GM18505 (cell line): Measurements from ENCODE around the gene CCDC182.

Experiments
- ATAC-seq: cut with Tn5 transposase; IDR thresholded peaks from one replicate; pipeline ENCODE4 v1.9.1; 2021; ENCODE audit not compliant: unreplicated experiment
- POLR2A ChIP-seq: IDR thresholded peaks from 4 replicates; pipeline ENCODE4 v1.6.1; 2011; ENCODE audit warnings: borderline replicate concordance; ENCODE audit not compliant: insufficient read depth, insufficient read length; ENCODE audit errors: extremely low read depth

Gene CCDC182

DNA sequence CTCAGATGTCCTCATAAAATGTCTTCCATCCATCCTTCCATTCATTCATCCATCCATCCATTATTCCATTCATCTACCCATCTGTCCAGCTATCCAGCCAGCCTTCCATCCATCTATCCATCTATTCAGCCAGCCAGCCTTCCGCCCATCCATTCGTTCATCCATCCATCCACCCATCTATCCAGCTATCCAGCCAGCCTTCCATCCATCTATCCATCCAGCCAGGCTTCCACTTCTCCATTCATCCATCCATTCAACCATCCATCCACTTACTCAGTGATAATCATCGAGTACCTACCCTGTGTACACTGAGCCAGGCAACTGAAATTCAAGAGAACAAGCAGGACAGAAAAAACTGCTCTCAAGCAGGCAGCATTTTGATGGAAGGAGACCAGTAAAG is 4.6 kb upstream of the CCDC182 start:
- no peak for TF ChIP-seq POLR2A
- no peak for ATAC-seq

DNA sequence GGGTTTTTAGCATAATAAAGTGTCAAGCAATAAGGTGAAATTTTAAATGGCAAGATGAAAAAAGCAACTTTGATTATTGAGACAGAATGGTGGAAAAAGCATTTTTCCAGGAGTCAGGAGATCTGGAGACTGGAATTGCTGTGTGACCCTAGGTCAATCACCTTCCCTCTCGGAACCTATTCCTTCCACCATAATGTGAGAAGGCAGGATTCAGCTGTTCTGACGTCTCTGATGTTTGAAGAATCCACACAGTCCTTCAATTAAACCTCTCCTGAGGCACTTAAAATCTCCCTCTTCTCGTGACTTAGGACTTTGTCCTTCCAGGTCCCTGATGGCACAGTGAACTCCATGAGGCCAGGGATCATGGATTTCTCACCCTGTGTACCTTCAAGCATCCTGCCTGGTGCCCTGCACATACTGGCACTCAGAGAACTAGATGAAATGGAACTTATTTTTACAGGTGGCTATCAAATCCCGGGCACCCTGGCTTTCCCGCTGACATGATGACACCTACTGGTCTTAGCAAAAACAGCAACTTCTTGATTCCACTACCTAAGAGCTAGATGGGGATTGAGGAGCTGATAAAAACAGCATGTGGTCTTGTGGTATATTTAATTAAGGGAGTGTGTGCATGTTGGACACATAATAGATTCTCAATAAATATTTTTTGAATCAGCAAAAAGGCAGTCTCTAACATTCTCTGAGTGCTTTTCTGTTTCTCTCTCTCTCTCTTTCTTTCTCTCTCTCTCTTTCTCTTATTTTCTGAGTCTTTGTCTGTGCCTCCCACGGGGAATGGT is 2.3 kb upstream of the CCDC182 start:
- no peak for TF ChIP-seq POLR2A
- ATAC-seq = no peak

DNA sequence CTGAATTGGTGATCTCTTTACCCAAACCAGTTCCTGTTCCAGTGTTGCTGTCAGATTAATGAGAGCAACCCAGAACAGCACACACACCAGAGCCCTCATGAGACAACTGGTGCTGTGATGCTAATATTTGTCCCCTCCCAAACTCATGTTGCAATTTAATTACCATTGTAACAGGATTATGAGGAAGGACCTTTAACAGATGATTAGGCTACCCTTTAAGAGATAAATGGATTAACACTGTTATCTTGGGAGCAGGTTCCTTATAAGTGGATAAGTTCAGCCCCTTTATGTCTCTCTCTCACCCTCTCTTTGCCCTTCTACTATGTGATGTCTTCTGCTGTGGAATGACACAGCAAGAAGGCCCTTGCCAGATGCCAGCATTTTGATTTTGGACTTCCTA is 1.1 kb upstream of the CCDC182 start:
- TF ChIP-seq POLR2A = no peak
- ATAC-seq = no peak

DNA sequence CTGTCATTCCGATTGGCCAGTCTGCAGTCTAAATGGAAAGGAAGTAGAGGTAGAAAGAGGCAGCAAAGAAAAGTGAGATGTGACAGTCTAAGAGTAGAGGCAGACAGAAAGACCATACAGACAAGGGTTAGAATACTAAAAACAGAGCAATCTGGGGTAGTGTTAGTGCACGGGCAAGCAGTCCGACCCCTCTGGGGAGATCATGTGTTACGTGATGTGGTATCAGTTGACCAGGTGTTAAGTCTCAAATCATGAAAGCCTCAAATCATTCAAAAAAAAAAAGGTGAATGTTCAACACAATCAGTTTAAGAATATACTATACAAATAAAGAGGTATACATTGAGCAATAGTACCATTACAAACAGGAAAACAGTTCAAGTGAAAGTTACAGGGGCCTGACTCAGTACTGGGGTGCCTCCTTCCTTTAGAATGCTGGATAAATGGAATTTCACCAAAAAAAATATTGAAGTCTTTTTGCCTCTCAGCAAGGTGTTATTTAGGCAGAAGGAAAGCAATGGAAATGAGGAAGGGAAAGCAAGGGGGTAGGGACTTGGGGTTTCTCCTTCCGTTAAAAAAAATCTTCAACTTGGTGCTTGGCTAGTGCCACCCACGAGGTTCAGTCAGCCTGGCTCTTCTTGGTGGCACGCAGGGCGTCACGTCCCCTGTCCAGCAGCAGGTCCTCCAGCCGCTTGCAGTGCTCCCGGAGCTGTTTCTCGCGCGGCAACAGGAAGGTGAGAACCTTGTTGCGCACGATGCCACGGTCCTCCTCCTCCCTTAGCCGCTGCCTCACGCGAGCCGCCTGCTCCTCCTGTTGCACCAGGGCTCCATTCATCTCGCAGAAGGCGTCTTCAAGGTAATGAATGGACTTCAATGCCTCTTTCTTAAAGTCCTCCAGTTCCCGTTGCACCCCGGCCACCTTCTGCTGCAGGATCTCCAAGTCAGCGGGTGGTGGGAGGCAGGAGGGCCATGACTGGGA is 616 bp downstream of the CCDC182 start:
- ATAC-seq = no peak
- TF ChIP-seq POLR2A = no peak

DNA sequence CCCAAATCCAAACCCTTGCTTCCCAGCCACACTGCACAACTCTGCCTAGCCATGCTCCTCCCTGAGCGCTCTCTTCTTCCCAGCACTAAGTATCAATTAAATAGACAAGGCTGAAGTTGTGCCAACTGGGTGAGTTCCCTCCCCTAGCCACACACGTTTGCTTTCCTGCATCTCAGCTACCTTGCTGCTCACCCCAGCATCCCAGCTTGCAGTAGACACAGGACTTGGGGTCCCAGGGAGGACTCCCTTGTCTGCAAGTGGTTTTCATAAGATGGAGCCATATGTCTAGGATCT is 4.9 kb downstream of the CCDC182 start:
- no peak for TF ChIP-seq POLR2A
- no peak for ATAC-seq

GRCh38 chr17:57739402-57740234 is 5.5 kb downstream of the CCDC182 start:
- no peak for TF ChIP-seq POLR2A
- no peak for ATAC-seq

- no peak for ATAC-seq
- TF ChIP-seq POLR2A = no peak
Observed at GRCh38 chr17:57737450-57737849, 7.6 kb downstream of the CCDC182 start.

DNA sequence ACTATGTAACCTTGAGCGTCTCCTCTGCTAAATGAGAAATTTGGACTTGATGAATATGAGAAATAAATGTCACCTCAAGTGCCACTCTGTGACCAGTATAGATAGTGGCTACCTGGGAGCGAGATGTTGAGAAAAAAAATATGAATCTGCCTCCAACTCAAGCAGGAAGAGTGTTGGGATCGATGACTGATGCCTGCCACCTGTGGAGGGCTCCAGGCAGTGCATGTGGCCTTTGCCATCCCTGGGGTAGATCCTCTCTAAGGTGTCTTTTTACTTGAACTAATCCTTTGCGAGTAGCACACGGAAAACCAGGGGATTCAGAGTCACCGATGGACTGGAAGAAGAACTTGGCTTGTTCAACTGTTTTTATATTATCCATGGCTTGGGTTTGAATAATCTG is 9.4 kb downstream of the CCDC182 start:
- no peak for ATAC-seq

GRCh38 chr17:57735230-57735629 is 9.9 kb downstream of the CCDC182 start:
- ATAC-seq = no peak
- no peak for TF ChIP-seq POLR2A

More for the DNA sequence above, 9.4 kb downstream of the CCDC182 start:
- no peak for TF ChIP-seq POLR2A

DNA sequence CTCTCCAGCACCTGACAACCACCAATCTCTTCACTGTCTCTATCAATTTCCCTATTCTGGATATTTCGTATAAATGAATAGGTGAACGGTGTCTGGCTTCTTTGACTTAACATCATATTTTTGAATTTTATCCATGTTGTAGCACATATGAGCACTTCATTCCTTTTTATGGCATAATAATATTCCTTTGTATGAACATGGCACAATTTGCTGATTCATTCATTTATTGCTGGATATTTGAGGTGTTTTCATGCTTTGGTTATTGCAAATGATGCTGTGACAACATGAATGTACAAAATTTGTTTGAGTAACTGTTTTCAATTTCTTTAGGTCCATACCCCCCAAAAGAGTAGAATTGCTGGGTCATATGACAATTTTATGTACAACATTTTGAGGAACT is 12.0 kb downstream of the CCDC182 start:
- ATAC-seq = no peak
- no peak for TF ChIP-seq POLR2A

DNA sequence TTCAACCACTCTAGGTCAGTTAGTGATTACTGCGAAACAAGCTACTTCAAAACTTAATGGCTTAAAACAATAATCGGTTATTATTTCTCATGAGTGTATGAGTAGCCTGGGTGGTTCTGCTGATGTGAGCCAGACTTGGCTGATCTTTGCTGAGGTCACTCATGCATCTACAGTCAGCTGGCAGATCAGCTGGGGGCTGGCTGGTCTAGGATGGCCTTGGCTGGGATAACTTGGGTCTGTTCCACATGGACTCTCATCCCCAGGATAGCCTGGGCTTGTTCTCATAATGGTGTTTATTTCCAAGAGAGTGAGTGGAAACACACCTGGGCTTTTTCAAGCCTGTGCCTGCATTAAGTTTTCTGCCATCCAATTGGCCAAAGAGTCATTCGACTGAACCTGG is 13.0 kb downstream of the CCDC182 start:
- ATAC-seq = no peak

DNA sequence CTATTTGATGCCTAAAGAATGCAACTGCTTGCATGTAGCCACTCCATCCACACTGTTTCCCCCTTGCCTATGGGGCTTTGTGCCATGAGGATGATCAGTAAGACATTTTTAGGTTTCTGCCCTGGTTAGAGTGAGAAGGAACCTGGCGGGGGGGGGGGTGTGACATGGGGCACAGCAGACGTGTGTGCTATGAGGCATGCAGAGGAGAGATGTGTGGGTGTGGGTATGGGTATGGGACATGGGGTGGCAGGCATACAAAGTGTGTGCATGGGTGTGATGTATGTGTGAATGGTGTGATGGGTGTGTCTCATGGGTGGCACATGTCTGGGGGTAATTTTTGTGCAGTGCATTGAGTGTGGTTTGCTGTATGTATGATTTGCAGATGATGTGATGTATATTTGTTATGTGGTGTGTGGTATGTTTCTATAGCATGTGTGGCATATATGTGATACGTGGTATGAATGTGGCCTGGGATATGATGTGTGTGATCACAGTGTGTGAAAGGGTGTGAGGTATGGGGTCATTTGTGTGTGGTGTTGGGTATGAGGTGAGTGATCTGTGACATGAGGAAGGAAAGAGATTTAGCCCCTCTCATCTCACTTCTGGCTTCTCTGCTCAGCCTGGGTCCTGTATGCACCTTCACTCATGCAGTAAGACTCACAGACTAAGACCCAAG is 14.9 kb downstream of the CCDC182 start:
- no peak for ATAC-seq
- no peak for TF ChIP-seq POLR2A

More for the DNA sequence above, 13.0 kb downstream of the CCDC182 start:
- TF ChIP-seq POLR2A = no peak

- ATAC-seq = no peak
- no peak for TF ChIP-seq POLR2A
Observed at GRCh38 chr17:57727630-57728175, 17.4 kb downstream of the CCDC182 start.

- TF ChIP-seq POLR2A = no peak
- ATAC-seq = no peak
Observed at GRCh38 chr17:57726838-57727237, 18.3 kb downstream of the CCDC182 start.
